GM18508 (cell line): Measurements from ENCODE around the gene DPP7.
"Not testable (repeated sequence)": the region's sequence is repeated elsewhere in the genome, so short reads cannot be mapped to it uniquely, and the experiment has no call there.

ENCODE experiments used
- ATAC-seq: cut with Tn5 transposase; IDR thresholded peaks from one replicate; pipeline ENCODE4 v1.9.1; 2021; ENCODE audit warnings: moderate number of reproducible peaks; ENCODE audit not compliant: insufficient read depth, unreplicated experiment

The DPP7 gene

DNA sequence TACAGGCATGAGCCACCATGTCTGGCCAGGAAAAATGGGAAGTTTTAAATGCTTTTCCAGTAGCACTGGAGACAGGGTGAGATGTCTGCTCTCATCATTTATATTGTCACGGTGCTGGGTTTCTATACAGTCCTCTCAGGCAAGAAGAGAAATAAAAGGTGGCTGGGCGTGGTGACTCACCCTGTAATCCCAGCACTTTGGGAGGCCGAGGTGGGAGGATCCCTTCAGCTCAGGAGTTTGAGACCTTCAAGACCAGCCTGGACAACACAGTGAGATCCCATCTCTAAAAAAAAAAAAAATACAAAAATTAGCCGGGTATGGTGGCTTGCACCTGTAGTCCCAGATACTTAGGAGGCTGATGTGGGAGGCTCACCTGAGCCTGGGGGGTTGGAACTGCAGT is 19.7 kb upstream of the DPP7 start:
- ATAC-seq, result no peak

DNA sequence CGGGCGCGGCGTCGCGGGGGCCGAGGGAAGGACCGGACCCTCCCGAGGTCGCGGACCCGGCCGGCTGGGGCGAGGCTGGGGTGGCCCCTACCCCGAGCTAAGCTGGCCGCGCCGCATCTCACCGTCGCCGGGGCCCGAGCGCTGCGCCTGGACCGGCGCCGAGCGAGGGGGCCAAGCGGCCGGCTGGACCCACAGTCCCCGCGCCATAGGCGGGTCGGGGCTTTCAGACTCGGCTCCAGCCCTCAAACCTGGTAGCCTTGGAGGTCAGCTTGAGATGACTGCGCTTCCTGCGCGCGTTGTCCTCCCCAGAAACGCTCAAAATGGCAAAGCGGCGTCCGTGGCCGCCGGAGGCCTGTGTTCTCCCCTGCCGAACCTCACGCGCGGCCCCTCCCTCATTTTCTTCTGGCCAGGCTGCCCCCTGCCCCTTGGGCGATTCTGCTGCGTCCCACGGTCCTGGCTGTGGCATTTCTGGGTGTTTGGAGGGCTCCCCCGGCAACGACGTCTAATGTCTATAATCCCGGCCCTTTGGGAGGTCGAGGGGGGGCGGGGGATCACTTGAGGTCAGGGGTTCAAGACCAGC is 15.7 kb upstream of the DPP7 start:
- no peak for ATAC-seq

DNA sequence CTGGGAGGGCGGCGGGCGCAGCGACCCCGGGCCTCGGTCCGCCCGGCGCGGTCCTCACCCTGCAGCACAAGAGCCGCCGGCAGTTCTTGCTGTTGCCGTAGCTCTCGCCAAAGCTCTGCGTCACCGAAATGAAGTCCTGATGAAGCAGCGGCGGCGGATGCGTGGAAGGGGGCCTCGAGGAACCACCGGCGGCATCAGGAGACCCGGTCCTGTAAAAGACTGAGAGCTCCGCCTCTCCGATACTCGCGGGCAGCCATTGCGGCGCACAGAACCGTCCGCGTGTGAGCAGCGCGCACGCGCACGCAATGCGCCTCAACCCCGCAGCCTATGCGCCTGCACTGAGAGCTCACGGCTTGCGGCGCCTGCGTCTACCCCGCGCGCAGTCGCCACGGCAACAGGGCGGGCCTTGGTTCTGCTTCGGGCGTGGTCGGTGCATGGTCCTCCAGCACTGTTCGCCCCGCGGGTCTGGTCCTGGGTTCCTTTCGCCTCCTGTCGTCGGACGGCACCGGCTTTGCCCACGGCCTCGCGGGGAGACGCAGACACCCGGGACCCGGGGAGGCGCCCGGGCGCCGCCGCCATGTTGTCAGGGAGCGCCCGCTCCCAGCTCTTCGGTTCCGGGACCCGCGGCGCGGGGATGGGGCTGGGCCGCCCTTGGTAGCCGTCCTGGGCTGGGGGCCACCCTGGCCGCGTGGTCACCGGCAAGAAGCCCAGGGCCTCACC is 15.1 kb upstream of the DPP7 start:
- ATAC-seq, result no peak

DNA sequence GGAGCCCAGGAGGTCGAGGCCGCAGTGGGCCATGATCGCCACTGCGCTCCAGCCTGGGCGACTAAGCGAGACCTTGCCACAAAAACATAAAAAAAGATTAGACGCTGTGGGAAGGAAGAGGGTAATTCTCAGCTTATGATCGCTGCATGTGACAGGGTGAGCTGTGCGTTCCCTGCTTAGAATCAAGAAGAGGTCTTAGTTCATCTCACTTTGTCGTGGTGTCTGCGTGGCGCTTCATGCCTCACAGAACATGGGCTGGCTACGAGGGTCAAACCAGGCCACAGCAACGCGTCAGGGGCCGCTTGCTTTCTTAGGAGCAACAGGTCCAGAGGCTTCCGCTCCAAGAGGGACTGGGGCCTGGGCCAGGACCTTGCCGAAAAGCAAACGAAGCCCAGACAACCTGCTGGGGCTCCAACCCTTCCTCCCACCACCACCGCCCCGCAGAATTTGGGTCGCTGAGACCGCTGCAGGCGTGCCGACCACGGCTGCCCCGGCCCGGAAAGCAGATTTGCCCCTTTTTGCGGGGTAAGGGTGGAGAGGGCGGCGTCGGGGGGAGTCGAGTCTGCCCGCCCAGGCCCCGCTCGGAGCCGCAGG is 14.4 kb upstream of the DPP7 start:
- no peak for ATAC-seq

DNA sequence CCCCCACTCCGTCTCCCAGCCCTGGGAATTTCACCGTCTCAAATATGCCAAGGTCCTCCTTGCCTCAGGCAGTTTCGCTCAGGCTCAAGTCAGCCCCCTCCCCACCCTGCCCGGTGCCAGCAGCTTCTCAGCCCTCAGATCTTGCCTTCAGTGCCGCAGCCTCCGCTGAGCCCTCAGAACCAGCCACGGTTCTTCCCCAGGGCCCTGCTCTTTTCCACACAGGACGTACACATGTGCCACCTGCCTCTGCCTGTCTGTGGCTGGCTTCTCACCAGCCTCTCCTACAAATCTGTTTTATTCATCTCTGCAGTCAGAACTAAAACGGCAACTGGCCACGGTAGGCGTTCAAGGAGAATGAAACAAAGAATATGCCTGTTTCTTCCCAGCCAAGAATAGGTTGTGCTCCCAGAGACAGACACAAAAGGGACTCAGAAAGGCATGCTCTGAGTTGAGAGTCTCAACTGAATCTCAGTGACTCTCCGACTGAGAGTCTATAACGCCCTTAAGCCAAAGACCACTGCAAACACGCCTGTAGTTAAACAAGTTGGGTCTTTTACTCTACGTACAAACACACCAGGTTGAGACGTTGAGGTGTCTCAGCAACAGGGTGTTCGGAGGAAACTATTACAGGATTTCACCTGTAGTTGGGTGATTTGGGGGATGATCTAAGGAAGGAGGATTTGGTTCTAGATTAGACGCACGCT is 13.8 kb upstream of the DPP7 start:
- ATAC-seq, result no peak

DNA sequence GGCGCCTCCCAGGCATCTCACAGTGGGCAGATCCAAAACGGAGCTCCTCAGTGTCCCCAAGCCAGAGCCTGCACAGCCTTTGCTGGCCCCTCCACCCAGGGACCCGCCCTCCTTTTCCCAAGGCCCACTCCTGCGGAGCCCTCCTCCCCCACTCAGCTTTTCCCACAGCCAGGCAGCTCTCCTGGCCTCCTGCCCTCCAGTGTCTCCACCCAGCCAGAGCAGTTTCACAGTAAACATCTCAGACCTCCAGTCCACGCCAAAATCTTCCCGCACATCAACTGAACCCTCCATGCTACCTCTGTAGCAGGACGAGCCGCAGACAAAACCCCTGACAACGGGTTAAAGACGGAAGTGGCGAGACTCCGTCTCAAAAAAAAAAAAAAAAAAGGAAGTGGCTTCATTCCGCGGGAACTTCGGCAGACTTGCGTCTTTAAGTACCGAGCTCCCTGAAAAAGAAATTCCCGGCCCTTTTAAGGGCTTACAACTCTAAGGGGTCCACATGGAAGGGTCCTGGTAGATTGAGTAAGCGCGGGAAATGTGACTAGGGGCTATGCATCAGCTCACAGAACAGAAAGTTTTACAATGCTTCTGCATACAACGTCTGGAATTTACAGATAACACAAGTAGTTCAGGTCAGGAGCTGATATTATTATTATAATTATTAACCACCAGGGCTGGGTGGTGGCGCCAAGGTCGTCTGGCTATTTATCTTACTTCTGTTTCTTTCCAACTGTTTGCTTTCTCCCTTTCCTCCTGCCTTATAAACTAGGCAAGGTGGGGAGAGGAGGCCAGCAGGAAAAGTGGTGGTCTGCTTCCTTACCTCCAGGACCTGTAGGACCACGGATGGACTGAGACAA is 13.0 kb upstream of the DPP7 start:
- ATAC-seq, result no peak

DNA sequence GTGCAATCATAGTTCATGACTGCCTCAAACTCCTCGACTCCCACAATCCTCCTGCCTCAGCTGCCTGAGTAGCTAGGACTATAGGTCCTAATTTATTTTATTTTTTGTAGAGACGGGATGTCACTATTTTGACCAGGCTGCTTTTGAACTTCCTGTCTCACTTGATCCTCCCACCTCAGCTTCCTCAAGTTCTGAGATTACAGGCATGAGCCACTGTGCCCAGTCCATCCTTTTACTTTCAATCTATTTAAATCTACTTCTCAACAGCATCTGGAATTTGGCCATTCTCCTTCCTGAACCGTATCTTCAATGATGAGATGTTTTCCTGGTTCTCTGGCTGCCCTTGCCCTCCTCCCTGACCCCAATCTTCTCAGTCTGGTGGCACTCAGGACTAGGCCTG is 12.3 kb upstream of the DPP7 start:
- no peak for ATAC-seq

DNA sequence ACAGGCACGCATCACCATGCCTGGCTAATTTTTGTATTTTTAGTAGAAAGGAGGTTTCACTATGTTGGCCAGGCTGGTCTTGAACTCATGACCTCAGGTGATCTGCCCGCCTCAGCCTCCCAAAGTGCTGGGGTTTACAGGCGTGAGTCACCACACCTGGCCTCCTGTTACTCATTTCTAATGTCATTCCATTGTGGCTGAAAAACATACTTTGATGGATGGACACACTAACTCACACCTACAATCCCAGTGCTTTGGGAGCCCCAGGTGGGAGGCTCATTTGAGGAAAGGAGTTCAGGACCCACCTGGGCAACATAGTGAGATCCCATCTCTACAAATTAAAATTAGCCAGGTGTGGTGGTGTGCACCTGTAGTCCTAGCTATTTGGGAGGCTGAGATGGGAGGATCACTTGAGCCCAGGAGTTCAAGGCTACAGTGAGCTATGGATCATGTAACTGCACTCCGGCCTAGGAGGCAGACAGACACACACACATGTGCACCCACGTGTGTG is 9.5 kb upstream of the DPP7 start:
- not testable (repeated sequence) for ATAC-seq

DNA sequence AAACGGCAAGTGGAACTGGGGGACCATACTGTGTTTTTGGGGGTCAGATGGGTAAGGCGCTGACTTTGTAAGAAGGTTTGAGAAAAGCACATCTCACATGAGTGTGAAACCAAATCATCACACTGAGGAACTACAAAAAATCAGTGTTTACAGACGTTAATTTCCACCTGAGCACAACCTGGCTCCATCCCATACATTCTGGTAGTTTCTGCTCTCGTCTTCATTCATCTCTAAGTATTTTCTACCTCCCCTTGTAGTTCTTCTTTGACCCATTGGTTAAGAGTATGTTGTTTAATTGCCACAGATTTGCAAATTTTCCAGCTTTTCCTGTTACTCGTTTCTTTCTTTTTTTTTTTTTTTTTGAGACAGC is 8.9 kb upstream of the DPP7 start:
- no peak for ATAC-seq

DNA sequence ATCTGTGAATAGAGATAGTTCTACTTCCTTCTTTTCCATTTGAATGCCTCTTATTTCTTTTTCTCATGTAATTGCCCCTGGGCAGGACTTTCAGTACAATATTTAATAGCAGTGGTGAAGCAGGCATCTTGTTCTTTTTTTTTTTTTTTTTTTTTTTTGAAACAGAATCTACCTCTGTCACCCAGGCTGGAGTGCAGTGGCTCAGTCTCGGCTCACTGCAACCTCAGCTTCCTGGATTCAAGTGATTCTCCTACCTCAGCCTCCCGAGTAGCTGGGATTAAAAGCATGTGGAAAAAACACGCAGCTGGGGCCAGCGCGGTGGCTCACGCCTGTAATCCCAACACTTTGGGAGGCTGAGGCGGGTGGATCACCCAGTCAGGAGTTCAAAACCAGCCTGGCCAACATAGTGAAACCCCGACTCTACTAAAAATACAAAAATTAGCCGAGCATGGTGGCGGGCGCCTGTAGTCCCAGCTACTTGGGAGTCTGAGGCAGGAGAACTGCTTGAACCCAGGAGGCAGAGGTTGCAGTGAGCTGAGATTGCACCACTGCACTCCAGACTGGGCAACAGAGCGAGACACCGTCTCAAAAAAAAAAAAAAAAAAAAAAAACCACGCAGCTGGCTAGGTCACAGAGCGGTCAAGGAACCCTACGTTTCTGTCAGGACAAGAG is 8.4 kb upstream of the DPP7 start:
- ATAC-seq, result not testable (repeated sequence)

DNA sequence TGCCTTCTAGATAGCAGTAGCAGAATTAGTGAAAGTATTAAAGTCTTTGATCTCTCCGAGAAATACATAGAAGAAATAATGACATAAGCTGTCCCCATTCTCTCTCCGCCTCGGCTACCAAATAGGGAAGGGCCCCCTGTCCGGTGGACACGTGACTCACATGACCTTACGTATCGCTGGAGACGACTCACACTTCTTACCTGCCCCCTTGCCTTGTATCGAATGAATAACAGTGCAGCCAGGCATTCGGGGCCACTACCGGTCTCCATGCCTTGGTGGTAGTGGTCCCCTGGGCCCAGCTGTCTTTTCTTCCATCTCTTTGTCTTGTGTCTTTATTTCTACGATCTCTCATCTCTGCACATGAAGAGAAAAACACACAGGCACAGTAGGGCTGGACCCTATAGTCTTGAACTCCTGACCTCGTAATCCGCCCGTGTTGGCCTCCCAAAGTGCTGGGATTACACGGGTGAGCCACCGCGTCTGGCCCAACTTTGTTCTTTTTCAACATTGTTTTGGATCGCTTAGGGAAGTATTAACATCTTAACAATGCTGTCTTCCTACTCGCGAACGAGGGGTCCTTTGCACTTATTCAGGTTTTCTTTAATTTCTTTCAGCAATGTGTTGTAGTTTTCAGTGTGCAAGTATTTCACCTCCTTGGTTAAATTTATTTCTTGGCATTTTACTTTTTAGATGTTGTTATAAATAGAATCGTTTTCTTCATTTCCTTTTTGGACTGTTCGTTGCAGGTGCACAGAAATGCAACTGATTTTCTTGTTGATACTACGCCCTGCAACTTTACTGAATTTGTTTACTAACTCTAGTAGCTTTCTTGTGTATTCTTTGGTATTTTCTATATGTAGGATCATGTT is 7.6 kb upstream of the DPP7 start:
- ATAC-seq, result not testable (repeated sequence)

DNA sequence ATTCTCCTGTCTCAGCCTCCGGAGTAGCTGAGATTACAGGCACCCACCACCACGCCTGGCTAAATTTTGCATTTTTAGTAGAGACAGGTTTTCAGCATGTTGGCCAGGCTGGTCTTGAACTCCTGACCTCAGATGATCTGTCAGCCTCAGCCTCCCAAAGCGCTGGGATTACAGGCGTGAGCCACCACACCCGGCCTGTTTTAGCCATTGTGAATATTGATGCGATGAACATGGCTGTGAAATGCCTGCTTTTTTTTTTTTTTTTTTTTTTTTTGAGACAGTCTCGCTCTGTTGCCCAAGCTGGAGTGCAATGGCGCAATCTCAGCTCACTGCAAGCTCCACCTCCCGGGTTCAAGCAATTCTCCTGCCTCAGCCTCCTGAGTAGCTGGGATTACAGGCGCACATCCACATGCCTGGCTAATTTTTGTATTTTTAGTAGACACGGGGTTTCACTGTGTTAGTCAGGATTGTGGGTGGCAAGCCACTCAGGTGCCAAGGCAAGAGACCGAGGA is 3.6 kb upstream of the DPP7 start:
- ATAC-seq, result not testable (repeated sequence)

DNA sequence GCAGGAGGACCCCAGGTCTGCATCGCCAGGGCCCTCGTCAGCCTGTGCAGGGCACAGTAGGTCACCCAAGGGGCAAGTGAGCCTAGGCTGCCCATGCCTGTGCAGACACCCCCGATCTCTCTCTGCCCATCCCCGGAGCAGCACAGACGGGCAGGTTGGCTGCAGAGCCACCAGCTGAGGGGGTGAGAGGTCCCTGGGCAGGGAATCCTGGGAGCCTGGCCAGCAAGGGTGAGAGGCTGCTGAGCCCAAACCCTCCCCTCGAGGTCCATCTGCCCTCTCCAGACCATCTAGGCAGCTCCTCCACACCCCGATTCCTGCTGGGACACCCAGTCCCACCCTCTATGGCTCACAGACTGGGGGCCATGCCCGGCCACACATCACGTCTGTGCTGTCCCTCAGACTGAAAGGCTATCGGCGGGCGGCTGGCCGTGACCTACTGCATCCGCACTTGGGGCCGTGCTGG is 2.8 kb upstream of the DPP7 start:
- no peak for ATAC-seq

DNA sequence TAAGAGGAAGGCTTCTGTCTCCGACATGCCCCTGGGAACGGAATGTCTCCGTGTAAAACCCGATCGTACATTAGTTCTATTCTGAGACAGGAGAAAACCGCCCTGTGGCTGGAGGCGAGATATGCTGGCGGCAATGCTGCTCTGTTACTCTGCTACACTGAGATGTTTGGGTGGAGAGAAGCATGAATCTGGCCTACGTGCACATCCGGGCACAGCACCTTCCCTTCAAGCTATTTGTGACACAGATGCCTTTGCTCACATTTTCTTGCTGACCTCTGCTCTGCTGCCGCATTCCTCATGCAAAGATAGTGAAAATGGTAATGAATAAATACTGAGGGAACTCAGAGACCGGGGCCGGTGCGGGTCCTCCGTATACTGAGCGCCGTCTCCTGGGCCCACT is 2.2 kb upstream of the DPP7 start:
- no peak for ATAC-seq

DNA sequence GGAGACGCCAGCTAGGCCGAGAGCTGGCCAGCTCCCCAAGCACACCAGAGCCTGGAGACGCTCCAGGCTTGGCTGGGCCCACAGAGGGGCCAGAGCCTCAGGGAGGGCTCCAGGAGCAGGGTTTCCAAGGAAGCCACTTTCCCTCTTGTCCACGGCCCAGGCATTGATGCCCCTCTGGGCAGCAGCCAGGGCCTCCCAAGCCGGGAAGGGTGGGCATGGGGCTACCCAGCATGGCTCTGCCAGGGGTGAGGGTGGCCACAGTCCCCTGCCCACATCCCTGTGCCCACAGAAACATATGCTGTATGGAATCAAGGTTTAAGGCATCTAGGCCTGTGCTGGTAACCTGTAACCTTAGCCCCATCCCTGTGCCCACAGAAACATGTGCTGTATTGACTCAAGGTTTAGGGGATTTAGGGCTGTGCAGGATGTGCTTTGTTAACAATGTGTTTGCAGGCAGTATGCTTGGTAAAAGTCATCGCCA is 1.5 kb upstream of the DPP7 start:
- no peak for ATAC-seq

DNA sequence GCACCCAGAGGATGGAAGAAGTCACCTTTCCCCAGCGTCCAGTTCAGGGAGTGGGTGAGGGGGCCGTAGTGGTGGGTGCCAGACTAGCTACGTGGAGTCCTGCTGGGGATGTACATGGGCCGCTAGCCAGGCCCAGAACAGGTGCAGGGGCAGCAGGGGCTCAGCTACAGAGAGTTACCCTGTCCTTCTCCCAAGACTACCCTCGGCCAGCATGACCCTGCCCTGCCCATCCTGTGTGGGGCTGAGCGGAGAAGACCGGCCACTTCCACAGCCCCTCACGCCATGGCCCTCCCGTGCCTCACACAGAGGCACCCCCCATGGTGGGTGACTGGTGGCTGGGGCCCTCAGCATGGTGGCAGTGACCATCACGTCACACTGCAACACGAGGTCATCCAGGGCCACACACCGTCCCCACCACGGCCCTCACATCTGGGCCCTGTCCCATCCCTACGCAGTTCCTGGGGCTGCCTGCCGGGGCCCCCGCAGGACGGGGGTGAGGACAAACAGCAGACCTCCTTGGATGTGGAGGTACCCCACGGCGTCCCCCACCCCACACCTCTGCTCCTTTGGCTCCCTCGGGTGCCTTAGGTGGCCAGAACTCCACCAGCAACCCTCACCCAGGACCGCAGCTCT is 977 bp upstream of the DPP7 start:
- ATAC-seq, result no peak

DNA sequence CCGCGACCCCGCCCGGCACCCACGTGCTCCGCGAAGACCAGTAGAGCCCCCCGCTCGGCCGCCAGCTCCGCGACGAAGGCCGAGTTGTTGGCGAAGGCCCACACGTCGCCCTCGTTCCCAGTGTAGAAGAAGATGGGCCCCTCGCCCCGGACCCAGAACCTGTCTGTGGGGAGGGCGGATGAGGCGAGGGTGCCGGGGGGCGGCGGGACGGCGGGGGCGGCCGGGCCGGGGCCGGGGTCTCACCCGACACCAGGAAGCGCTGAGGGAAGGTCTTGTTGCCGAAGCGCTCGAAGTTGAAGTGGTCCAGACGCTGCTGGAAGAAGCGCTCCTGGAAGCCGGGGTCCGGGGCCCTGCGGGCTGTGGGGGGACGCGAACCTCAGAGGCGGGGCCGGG is 317 bp downstream of the DPP7 start:
- no peak for ATAC-seq
